HG02973 (cell line): ENCODE measurements around the gene SVIL.
"Not testable (repeated sequence)": the region's sequence is repeated elsewhere in the genome, so short reads cannot be mapped to it uniquely, and the experiment has no call there.

Source experiments
- ATAC-seq: cut with Tn5 transposase; IDR thresholded peaks from one replicate; pipeline ENCODE4 v1.9.1; 2021; ENCODE audit warnings: moderate library complexity; ENCODE audit not compliant: unreplicated experiment

Gene SVIL

DNA sequence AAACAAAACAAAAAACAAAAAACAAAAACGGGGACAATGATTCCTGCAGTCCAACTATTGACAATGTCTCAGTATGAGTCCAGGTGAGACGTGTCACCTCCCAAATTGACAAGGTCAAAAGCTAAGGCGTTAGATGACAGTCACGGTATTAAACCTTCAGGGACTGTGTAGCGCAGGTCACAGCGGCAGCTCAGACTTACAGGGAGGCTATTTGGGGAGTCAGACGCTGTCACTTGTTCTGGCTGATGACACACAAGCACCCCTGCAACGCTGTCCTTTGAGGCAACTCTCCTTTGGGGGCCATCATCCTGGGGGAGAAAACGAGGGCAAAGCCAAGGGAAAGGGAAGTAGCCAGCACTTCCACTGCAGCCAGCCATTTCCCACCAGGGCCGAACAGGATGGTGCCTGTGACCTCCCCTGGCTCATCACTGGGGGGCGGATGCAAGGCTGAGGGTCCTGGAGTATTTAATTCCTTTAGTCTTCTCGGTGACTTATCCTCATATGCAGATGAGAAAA lies 55.3 kb downstream of the SVIL start:
- no peak for ATAC-seq

GRCh38 chr10:29578457-29578856 lies 56.3 kb downstream of the SVIL start:
- ATAC-seq: no peak

DNA sequence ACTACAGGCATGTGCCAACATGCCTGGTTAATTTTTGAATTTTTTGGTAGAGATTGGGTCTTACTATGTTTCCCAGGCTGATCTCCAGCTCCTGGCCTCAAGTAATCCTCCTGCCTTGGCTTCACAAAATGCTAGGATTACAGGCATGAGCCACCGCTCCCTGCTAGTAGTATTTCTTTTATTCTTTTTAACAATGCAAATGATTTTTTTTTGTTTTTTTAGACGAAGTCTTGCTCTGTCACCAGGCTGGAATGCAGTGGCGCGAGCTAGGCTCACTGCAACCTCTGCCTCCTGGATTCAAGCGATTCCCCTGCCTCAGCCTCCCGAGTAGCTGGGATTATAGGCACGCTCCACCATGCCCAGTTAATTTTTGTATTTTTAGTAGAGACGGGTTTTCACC lies 58.1 kb downstream of the SVIL start:
- no peak for ATAC-seq

DNA sequence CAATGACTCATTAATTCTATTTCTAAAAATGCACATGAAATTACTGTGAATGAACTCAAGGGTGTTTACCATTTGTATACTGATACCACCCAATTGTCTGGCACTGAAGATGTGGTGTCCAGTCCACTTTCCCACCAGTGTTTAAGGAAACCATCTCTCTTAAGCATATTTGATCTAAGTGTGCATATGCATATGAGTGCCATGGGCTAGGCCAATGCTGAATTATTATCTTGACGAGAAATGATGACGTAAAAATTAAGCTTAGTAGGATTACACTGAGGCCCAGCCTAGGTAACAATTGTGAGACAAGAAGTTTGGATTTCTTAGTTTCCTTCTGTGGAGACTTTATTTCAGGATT lies 59.7 kb downstream of the SVIL start:
- no peak for ATAC-seq

- ATAC-seq: not testable (repeated sequence)
These were observed 60.3 kb downstream of the SVIL start for GRCh38 chr10:29574212-29575097.

- ATAC-seq: not testable (repeated sequence)
These were observed 64.5 kb downstream of the SVIL start for GRCh38 chr10:29570248-29570647.

- ATAC-seq: no peak
These were observed 65.0 kb downstream of the SVIL start for GRCh38 chr10:29569795-29570194.

- ATAC-seq: no peak
These were observed 67.8 kb downstream of the SVIL start for GRCh38 chr10:29567003-29567402.

DNA sequence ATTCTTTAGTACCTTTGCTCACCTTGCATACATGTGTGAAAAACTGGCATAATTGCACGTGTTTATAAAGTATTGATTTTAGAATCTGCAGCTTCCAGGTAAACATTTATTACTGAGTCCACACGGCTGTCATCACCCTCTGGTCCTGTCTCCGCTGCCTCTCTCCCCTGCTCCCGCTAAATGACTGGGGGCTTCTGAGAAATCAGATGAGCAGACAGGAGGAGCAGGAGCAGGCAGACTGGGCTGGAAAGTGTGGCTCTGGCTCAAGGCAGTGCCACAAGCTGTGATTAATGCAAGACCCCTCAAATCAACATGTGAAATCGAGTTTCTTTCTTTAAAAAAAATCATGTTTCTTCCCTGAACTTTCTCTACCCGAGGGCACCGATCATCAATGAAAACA lies 68.6 kb downstream of the SVIL start:
- not testable (repeated sequence) for ATAC-seq

DNA sequence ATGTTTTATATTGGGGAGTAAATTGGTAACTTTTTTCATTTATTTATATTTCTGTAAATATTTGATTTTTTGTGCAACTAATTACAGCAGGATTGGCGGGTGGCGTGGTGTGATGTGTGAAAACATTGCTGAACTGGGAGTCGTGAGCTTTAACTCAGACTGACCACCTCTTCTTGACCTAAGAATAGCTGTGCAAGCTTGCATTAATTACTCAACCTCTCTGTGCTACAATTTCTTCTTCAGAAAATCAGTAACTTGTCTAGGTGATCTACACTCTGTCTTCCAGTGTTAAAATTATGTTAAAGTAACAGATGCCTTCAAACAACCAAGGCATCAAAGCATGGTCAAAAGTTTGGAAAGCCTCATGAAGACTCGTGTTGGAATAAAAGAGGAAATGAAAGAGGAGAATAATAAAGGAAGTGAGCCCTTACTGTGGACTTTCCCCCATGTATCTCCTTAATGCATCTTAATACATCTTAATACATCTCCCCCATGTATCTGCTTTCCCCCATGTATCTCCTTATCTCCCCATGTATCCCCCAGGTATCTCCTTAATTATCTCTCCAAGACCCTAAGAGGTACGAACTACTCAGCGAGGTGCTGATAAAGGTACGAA lies 71.2 kb downstream of the SVIL start:
- no peak for ATAC-seq

DNA sequence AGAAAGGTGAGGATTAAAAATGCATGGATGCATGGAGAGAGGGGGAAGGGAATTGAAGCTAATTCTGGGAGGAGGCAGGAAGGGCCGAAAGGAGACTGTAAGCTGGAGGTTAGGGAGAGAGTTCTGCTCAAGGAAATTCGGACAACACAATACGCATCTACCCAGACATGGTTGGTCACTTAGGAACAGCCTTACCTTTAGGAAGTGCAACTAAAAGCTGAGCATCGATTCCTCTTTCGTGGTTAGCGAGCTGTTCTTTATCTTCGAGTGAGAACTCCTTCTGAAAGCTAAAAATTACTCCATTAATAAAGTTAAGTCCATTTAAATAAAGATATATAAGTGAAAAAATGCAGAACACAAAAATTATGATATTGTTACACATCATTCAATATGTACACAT lies 71.8 kb downstream of the SVIL start:
- not testable (repeated sequence) for ATAC-seq

DNA sequence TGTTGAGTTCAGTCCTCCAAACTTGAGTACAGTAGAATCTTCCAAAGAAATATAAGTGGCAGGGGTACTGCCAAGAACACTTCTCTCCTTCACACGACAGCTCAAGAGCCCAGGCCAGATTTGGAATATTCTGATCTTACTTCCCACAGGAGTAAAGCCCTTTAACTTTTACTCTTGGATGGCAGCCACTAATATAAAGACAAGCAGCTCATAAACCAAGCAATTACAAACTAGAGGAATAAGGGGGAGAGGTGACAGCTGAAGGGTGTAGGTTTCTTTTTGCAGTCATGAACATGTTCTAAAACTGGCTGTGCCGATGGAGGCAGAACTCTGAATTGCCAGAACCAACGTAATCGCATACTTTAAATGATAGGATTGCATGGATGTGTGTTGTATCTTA lies 74.8 kb downstream of the SVIL start:
- no peak for ATAC-seq

DNA sequence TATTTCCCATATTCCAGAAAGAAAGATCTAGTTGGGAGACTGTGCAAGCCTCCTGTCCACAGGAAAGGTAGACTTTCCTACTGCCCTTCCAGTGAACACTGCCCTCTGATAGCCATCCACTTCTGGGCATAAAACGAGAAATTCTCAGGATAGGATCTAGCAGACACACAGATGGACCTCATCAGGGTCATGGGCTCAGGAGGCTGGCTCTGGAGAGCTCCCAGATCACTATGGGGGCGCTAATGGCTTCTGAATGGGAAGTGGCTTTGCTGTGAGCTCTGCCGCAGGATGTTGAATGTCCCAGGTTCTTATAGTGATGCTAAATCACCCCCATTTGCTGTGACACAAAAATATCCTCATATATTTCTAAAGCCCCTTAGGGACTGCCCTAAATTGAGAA lies 77.1 kb downstream of the SVIL start:
- ATAC-seq: no peak

- no peak for ATAC-seq
These were observed 78.9 kb downstream of the SVIL start for GRCh38 chr10:29555746-29556481.

- no peak for ATAC-seq
These were observed 79.6 kb downstream of the SVIL start for GRCh38 chr10:29555091-29555745.

- no peak for ATAC-seq
These were observed 80.1 kb downstream of the SVIL start for GRCh38 chr10:29554660-29555059.

- ATAC-seq: no peak
These were observed 81.1 kb downstream of the SVIL start for GRCh38 chr10:29553544-29554250.

DNA sequence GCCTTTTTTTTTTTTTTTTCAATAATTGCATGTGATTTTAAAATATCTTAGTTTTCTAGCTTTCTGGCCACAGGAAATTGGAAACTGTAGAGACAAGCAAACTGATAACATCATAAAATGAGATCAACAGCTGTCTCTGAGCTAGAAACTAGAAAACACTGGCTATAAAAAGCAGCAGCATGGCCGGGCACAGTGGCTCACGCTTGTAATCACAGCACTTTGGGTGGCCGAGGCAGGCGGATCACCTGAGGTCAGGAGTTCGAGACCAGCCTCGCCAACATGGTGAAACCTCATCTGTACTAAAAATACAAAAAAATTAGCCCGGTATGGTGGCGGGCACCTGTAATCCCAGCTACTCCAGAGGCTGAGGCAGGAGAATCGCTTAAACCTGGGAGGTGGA lies 81.7 kb downstream of the SVIL start:
- not testable (repeated sequence) for ATAC-seq

GRCh38 chr10:29549493-29549892 lies 85.3 kb downstream of the SVIL start:
- ATAC-seq: not testable (repeated sequence)

- no peak for ATAC-seq
These were observed 87.9 kb downstream of the SVIL start for GRCh38 chr10:29546773-29547313.
